HG02943 (cell line): ENCODE results near the gene RNF208.
A peak's percentile ranks its signal among the peaks of the same experiment; 100 is the strongest.
"Not testable (repeated sequence)": the region's sequence is repeated elsewhere in the genome, so short reads cannot be mapped to it uniquely, and the experiment has no call there.

Experiments
- ATAC-seq: cut with Tn5 transposase; IDR thresholded peaks from one replicate; pipeline ENCODE4 v1.9.1; 2021; ENCODE audit warnings: mild to moderate bottlenecking, low read depth, moderate library complexity; ENCODE audit not compliant: unreplicated experiment

The RNF208 gene

GRCh38 chr9:137253717-137254623 lies 31.9 kb upstream of the RNF208 start:
- ATAC-seq, result no peak

- no peak for ATAC-seq
These were observed 30.8 kb upstream of the RNF208 start for GRCh38 chr9:137252555-137253506.

GRCh38 chr9:137251490-137252268 lies 29.6 kb upstream of the RNF208 start:
- no peak for ATAC-seq

GRCh38 chr9:137251194-137251461 lies 29.1 kb upstream of the RNF208 start, which contains the start of gene STPG3:
STPG3 (plus strand) TSS chr9:137251286; CDS start chr9:137251287, 1 bp downstream.
- ATAC-seq, result no peak

GRCh38 chr9:137250329-137251193 lies 28.5 kb upstream of the RNF208 start:
- ATAC-seq, result no peak

GRCh38 chr9:137247916-137248175 lies 25.8 kb upstream of the RNF208 start:
- ATAC-seq, result no peak

GRCh38 chr9:137247135-137247915 lies 25.3 kb upstream of the RNF208 start:
- ATAC-seq, result no peak

- ATAC-seq, result no peak
These were observed 23.7 kb upstream of the RNF208 start for GRCh38 chr9:137245450-137246421.

GRCh38 chr9:137244486-137245449 lies 22.7 kb upstream of the RNF208 start:
- no peak for ATAC-seq

- no peak for ATAC-seq
These were observed 21.8 kb upstream of the RNF208 start for GRCh38 chr9:137243626-137244485.

- ATAC-seq, result not testable (repeated sequence)
These were observed 21.2 kb upstream of the RNF208 start for GRCh38 chr9:137243266-137243625.

- ATAC-seq, result no peak
These were observed 20.5 kb upstream of the RNF208 start for GRCh38 chr9:137242269-137243203.

GRCh38 chr9:137241490-137242268 lies 19.6 kb upstream of the RNF208 start:
- ATAC-seq, result peak; percentile 4

- peak; percentile 72 for ATAC-seq
These were observed 18.9 kb upstream of the RNF208 start, which contains the start of gene TUBB4B for GRCh38 chr9:137240841-137241489. TUBB4B (plus strand) TSS chr9:137241287; CDS start chr9:137241361, 74 bp downstream.
